ENCODE results near the gene NLRP3. TPM values are rescaled to one million over a fixed set of nuclear protein-coding genes. Genes with fewer than 3 reads are reported as not detected.

The NLRP3 gene
- total RNA-seq, 1 experiment from 2014 or later, result not detected

DNA sequence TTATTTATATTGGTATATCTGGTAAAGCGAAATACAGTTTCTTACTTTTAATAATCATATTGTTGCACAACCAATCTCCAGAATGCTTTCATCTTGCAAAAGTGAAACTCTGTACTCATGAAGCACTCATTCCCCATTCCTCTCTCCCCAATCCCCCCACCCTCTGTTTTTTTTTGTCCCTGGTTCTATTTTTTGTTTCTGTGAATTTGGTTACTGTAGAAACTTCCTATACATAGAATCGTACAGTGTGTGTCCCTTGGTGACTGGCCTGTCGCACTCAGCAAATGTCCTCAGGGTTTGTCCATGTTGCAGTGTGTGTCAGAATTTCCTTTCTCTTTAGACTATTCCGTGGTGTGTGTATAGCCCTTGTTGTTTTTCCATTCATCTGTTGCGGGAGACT is 7.9 kb upstream of the NLRP3 start:
- ChIA-PET POLR2A (ENCODE audit: unreplicated experiment) (no interaction called here), CTCF (no interaction called here)
- intact Hi-C loops (cut with micrococcal nuclease; ENCODE audit: unreplicated experiment), result no loop called here

DNA sequence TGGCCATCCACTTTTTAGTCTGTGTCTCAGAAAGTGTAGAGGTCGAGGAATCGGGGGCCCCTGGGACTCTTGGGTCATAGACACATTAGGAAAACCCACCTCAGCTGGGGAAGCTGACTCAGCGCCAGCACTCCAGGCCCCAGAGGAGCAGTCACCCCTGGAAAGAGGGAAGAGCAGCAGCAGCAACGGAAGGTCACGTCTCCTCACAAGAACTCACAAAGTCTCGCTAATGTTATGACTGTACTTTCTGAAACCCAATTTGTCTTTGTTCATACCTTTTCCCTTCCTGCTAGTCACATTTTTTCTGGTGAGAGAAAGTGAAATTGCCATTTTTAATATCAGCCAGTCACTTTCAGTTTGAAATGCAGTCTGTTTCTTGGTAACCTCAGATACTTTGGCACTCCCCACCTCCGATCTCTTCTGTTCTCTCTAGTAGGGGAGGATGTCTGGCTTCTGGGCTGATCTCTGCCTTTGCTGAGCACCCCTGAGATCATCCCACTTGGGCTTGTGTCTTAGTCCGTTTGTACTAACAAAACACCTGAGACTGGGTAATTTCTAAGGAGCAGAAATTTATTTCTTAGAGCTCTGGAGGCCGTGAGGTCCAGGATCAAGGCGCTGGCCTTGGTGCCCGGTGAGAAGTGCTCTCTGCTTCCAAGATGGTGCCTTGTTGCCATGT is 6.0 kb upstream of the NLRP3 start:
- Histone ChIP-seq H3K4me3 (no peak overlapping the region), H3K36me3 (ENCODE audit: low read depth) (no peaks in the 10 kb centered on the region), H3K27ac (no peak overlapping the region), H3K79me2 (ENCODE audit: low read depth) (no peaks in the 10 kb centered on the region), H3K4me1 (replicated peaks; ENCODE audit: insufficient read depth) (no peaks in the 10 kb centered on the region), H3F3A (ENCODE audit: insufficient read depth, low read depth) (no peaks in the 10 kb centered on the region), H3K27me3 (ENCODE audit: insufficient read depth, low read depth) (no peaks in the 10 kb centered on the region), H3K9me2 (ENCODE audit: insufficient read depth) (no peaks in the 10 kb centered on the region), H3K4me2 (0 out of 2 replicates have a peak overlapping the region, but pooled peaks have one; percentile 3), H4K20me1 (ENCODE audit: insufficient read depth) (no peaks in the 10 kb centered on the region), H3K9me3 (ENCODE audit: insufficient read depth, low read depth) (no peaks in the 10 kb centered on the region), H2AFZ (no peak overlapping the region)
- POLR2A ChIA-PET (ENCODE audit: unreplicated experiment), result no interaction called here
- TF ChIP-seq, protein P1, sequence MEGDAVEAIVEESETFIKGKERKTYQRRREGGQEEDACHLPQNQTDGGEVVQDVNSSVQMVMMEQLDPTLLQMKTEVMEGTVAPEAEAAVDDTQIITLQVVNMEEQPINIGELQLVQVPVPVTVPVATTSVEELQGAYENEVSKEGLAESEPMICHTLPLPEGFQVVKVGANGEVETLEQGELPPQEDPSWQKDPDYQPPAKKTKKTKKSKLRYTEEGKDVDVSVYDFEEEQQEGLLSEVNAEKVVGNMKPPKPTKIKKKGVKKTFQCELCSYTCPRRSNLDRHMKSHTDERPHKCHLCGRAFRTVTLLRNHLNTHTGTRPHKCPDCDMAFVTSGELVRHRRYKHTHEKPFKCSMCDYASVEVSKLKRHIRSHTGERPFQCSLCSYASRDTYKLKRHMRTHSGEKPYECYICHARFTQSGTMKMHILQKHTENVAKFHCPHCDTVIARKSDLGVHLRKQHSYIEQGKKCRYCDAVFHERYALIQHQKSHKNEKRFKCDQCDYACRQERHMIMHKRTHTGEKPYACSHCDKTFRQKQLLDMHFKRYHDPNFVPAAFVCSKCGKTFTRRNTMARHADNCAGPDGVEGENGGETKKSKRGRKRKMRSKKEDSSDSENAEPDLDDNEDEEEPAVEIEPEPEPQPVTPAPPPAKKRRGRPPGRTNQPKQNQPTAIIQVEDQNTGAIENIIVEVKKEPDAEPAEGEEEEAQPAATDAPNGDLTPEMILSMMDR (conservative IDR thresholded peaks at IDR 0.05), result no peak
- TF ChIP-seq EZH2 (IDR thresholded peaks at IDR 0.05; ENCODE audit: low read depth), result no peak
- no TSS peak for BruUV-seq (replicated peaks)
- intact Hi-C loops (cut with micrococcal nuclease; ENCODE audit: unreplicated experiment), result no loop called here
- no peak for DNase-seq
- CTCF ChIA-PET, result no interaction called here

More for the DNA sequence above, 7.9 kb upstream of the NLRP3 start:
- Histone ChIP-seq H3K36me3 (ENCODE audit: low read depth) (no peaks in the 10 kb centered on the region), H2AFZ (no peak overlapping the region), H3K9me2 (ENCODE audit: insufficient read depth) (no peaks in the 10 kb centered on the region), H3K27me3 (ENCODE audit: insufficient read depth, low read depth) (peaks cover 14% of the 10 kb centered on the region), H3F3A (ENCODE audit: insufficient read depth, low read depth) (no peaks in the 10 kb centered on the region), H3K4me3 (no peak overlapping the region), H3K4me1 (replicated peaks; ENCODE audit: insufficient read depth) (no peaks in the 10 kb centered on the region), H3K79me2 (ENCODE audit: low read depth) (no peaks in the 10 kb centered on the region), H3K4me2 (no peak overlapping the region), H3K27ac (no peak overlapping the region), H3K9me3 (ENCODE audit: insufficient read depth, low read depth) (no peaks in the 10 kb centered on the region), H4K20me1 (ENCODE audit: insufficient read depth) (no peaks in the 10 kb centered on the region)
- no peak for DNase-seq
- no peak for TF ChIP-seq EZH2 (IDR thresholded peaks at IDR 0.05; ENCODE audit: low read depth)
- TF ChIP-seq, protein P1 (conservative IDR thresholded peaks at IDR 0.05), result no peak
- BruUV-seq (replicated peaks), result no TSS peak

DNA sequence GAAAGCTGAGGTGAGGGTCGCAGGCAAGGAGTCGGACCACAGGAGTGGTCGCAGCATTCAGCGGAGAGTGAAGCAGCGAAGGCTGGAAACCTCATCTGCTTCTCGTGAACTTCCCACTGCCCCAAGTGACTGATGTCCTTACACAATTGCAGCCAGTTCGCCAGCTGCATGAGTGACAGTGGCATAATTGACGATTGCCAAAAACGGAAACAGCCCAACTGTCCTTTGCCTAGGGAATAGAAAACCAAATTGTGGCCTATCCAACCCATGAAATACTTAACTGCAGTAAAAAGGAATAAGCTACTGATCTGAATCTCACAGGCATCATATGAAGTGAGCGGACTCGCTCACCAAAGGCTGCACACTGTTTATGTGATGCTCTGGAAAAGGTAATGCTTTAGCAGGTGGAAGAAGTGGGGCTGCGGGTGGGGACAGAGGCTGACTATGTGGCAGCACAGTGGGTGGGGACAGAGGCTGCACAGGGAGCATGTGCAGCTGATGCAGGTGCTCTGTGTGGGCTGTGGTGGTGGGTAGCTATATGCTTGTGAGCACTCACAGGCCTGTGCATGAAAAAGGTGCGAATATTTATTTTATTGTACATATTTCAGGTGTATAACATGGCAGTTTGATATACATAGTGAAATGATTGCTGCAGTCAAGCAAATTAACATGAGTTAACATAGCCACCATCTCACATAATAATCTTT is 4.2 kb upstream of the NLRP3 start:
- Histone ChIP-seq H3K9me2 (ENCODE audit: insufficient read depth) (no peaks in the 10 kb centered on the region), H3K79me2 (ENCODE audit: low read depth) (no peaks in the 10 kb centered on the region), H4K20me1 (ENCODE audit: insufficient read depth) (no peaks in the 10 kb centered on the region), H3K27me3 (ENCODE audit: insufficient read depth, low read depth) (peaks cover 4% of the 10 kb centered on the region), H2AFZ (no peak overlapping the region), H3K4me3 (no peak overlapping the region), H3K9me3 (ENCODE audit: insufficient read depth, low read depth) (no peaks in the 10 kb centered on the region), H3K36me3 (ENCODE audit: low read depth) (no peaks in the 10 kb centered on the region), H3K27ac (no peak overlapping the region), H3F3A (ENCODE audit: insufficient read depth, low read depth) (no peaks in the 10 kb centered on the region), H3K4me1 (replicated peaks; ENCODE audit: insufficient read depth) (no peaks in the 10 kb centered on the region), H3K4me2 (no peak overlapping the region)
- no TSS peak for BruUV-seq (replicated peaks)
- intact Hi-C loops (cut with micrococcal nuclease; ENCODE audit: unreplicated experiment), result no loop called here
- DNase-seq, result no peak
- ChIA-PET CTCF (no interaction called here), POLR2A (ENCODE audit: unreplicated experiment) (no interaction called here)
- no peak for TF ChIP-seq EZH2 (IDR thresholded peaks at IDR 0.05; ENCODE audit: low read depth)
- TF ChIP-seq, protein P1 (conservative IDR thresholded peaks at IDR 0.05), result no peak
